HepG2 (cell line): ENCODE results near the gene ACTRT2.

Source experiments
- ATF4 ChIP-seq, 2 experiments: fragments of 450-650 bp in 1 of 2; sonication (generic) in 1 of 2; formaldehyde crosslinking; IDR thresholded peaks; 2 replicates each; pipeline versions ENCODE4 v1.5.0 to v1.8.0; 2020 to 2022; ENCODE audit warnings: mild to moderate bottlenecking in 1 of 2, missing genetic modification reagents in 1 of 2
- MAX ChIP-seq: IDR thresholded peaks from 2 replicates; pipeline ENCODE4 v1.6.1; 2012; ENCODE audit warnings: inconsistent platforms
- NFIC ChIP-seq: IDR thresholded peaks from 2 replicates; pipeline ENCODE4 v1.6.1; 2012; ENCODE audit warnings: mild to moderate bottlenecking, low read length, inconsistent platforms
- NR2F6 ChIP-seq, 2 experiments: IDR thresholded peaks; 2 replicates each; pipeline ENCODE4 v1.6.1; 2016; ENCODE audit warnings: antibody characterized with exemption in 1 of 2, mild to moderate bottlenecking in 1 of 2
- PAWR ChIP-seq: sonication (generic); formaldehyde crosslinking; IDR thresholded peaks from 2 replicates; pipeline ENCODE4 v1.4.0; 2020; ENCODE audit warnings: missing genetic modification reagents, mild to moderate bottlenecking, borderline replicate concordance
- POLR2AphosphoS2 ChIP-seq: IDR thresholded peaks from 2 replicates; pipeline ENCODE4 v1.6.1; 2011; ENCODE audit warnings: low read depth, low read length, improper control_type of control experiment
- REST ChIP-seq, 2 experiments: IDR thresholded peaks; 2 replicates each; pipeline ENCODE4 v1.6.1; 2011 to 2012; ENCODE audit warnings: low read length in 2 of 2, borderline replicate concordance in 1 of 2, low read depth in 1 of 2, mild to moderate bottlenecking in 1 of 2, moderate library complexity in 1 of 2
- SETDB1 ChIP-seq: sonication (generic); formaldehyde crosslinking; IDR thresholded peaks from 2 replicates; pipeline ENCODE4 v1.5.1; 2020; ENCODE audit warnings: missing genetic modification reagents, mild to moderate bottlenecking, borderline replicate concordance
- SIN3A ChIP-seq: IDR thresholded peaks from 2 replicates; pipeline ENCODE4 v1.6.1; 2011; ENCODE audit warnings: low read depth, mild to moderate bottlenecking, control low read depth, low read length, borderline replicate concordance
- TEAD2 ChIP-seq: sonication (generic); formaldehyde crosslinking; IDR thresholded peaks from 2 replicates; pipeline ENCODE4 v1.9.0; 2021; ENCODE audit warnings: missing genetic modification reagents
- U2AF2 ChIP-seq: fragments of 200-400 bp; formaldehyde crosslinking; IDR thresholded peaks from 2 replicates; pipeline ENCODE4 v1.6.1; 2017; ENCODE audit warnings: low read depth, mild to moderate bottlenecking, low read length
- ZZZ3 ChIP-seq: sonication (generic); formaldehyde crosslinking; IDR thresholded peaks from 2 replicates; pipeline ENCODE4 v1.4.0; 2020; ENCODE audit warnings: missing genetic modification reagents, mild to moderate bottlenecking, borderline replicate concordance
- TF ChIP-seq, protein P1 (sequence below): sonication (generic); formaldehyde crosslinking; IDR thresholded peaks from 2 replicates; pipeline ENCODE4 v1.8.0; 2022; ENCODE audit warnings: mild to moderate bottlenecking, missing genetic modification reagents, borderline replicate concordance
- TF ChIP-seq, protein P2 (sequence below): sonication (generic); formaldehyde crosslinking; IDR thresholded peaks from 2 replicates; pipeline ENCODE4 v1.5.0; 2020; ENCODE audit warnings: mild to moderate bottlenecking, missing genetic modification reagents, moderate library complexity

GRCh38 chr1:3071565-3072390 is 50.5 kb downstream of the ACTRT2 start:
- TF ChIP-seq, protein P1, sequence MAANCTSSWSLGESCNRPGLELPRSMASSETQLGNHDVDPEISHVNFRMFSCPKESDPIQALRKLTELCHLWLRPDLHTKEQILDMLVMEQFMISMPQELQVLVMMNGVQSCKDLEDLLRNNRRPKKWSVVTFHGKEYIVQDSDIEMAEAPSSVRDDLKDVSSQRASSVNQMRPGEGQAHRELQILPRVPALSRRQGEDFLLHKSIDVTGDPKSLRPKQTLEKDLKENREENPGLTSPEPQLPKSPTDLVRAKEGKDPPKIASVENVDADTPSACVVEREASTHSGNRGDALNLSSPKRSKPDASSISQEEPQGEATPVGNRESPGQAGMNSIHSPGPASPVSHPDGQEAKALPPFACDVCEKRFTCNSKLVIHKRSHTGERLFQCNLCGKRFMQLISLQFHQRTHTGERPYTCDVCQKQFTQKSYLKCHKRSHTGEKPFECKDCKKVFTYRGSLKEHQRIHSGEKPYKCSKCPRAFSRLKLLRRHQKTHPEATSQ = no peak
- no peak for TF ChIP-seq PAWR (CRISPR knock-in tag)
- no peak for TF ChIP-seq U2AF2
- no peak for TF ChIP-seq SETDB1 (CRISPR knock-in tag)
- TF ChIP-seq, protein P2, sequence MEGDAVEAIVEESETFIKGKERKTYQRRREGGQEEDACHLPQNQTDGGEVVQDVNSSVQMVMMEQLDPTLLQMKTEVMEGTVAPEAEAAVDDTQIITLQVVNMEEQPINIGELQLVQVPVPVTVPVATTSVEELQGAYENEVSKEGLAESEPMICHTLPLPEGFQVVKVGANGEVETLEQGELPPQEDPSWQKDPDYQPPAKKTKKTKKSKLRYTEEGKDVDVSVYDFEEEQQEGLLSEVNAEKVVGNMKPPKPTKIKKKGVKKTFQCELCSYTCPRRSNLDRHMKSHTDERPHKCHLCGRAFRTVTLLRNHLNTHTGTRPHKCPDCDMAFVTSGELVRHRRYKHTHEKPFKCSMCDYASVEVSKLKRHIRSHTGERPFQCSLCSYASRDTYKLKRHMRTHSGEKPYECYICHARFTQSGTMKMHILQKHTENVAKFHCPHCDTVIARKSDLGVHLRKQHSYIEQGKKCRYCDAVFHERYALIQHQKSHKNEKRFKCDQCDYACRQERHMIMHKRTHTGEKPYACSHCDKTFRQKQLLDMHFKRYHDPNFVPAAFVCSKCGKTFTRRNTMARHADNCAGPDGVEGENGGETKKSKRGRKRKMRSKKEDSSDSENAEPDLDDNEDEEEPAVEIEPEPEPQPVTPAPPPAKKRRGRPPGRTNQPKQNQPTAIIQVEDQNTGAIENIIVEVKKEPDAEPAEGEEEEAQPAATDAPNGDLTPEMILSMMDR (CRISPR knock-in tag) = no peak
- no peak for TF ChIP-seq REST (IDR thresholded peaks at IDR 0.05; ENCODE audit: borderline replicate concordance in 1 of 2, low read depth in 1 of 2, low read length in 2 of 2)
- TF ChIP-seq SIN3A = no peak
- no peak for TF ChIP-seq NFIC
- TF ChIP-seq ATF4 (CRISPR knock-in tag; IDR thresholded peaks at IDR 0.05) = no peak
- TF ChIP-seq POLR2AphosphoS2 = no peak
- no peak for TF ChIP-seq TEAD2
- TF ChIP-seq NR2F6 (IDR thresholded peaks at IDR 0.05) = peak; percentile 26; the same call in 1 of the 2 replicates
- no peak for TF ChIP-seq NR2F6 (CRISPR knock-in tag; IDR thresholded peaks at IDR 0.05)
- no peak for TF ChIP-seq ZZZ3 (CRISPR knock-in tag)
- no peak for TF ChIP-seq MAX
